ENCODE measurements around the gene ARF1.
A peak's percentile ranks its signal among the peaks of the same experiment; 100 is the strongest.

Gene ARF1

DNA sequence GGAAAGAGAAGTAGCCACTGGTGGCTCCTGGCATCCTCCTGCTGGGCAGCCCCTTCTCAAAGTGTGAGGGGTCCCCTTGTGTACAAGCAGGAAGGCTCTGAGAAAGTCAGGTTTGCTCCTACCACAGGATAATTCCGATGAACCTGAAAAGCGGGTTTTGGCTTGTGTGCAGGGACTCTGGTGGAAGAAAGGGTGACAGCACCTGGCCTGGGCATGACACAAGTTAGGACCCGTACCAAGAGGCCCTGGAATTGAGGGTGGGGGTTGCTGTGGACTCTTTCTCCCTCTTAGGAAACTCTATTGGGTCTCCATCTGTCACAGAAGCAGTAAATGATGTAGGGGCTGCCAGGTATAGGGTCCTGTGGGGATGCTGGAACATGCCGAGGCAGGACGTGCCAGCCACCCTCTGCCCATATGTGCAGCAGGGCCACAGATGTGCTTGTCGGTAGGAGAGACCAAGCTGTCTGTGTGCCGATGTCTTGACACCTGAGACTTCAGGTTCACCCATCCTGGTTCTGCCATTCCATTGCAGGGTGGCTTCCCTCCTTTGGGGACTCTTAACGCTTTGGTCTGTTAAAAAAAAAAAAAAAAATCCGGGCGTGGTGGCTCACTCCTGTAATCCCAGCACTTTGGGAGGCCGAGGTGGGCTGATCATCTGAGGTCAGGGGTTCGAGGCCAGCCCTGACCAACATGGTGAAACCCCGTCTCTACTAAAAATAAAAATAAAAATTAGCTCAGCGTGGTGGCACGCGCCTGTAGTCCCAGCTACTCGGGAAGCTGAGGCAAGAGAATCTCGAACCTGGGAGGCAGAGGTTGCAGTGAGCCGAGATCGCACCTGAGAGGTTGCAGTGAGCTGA, 10.8 kb downstream of the ARF1 start:
- no peak overlapping the region for H3K4me3 Mint-ChIP-seq
- H3K36me3 Mint-ChIP-seq (ENCODE audit: low read depth) = peaks cover 70% of the 10 kb centered on the region
- H3K27ac Mint-ChIP-seq = no peak overlapping the region
- H3K4me1 Mint-ChIP-seq (ENCODE audit: low read depth) = peaks cover 28% of the 10 kb centered on the region
- H3K9me3 Mint-ChIP-seq = peaks cover 17% of the 10 kb centered on the region
- DNase-seq (ENCODE audit: low spot score) = no peak
- H3K27me3 Mint-ChIP-seq (ENCODE audit: low read depth) = no peaks in the 10 kb centered on the region

DNA sequence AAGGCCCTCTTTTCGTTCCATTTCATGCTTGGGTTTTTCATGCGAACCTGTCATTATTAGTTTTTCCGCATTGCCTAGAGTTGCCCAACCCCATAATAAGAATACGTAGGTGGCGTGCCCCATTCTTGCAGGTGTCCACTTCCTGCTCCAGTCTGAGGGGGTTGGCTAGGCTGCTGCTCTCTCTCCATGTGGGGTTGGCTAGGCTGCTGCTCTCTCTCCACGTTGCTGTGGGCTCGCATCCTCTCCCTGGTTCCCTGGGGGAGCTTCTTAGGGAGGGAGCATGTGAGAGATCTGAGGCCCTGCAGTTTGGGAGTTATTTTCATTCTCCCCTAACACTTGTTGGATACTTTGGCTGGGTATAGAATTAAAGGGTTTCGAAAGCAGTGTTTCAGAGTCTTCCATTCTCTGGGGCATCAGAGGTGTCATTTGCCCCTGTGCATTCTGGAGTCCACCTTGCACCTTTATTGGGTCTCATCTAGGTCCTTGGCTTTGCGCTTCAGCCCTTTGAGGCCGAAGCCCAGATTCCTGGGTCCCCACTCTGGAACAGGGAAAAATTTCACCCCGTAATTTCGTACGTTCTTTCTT, 12.0 kb downstream of the ARF1 start:
- H3K4me1 Mint-ChIP-seq (ENCODE audit: low read depth) = peaks cover 18% of the 10 kb centered on the region
- DNase-seq (ENCODE audit: low spot score) = no peak
- no peak overlapping the region for H3K27ac Mint-ChIP-seq
- peaks cover 17% of the 10 kb centered on the region for H3K9me3 Mint-ChIP-seq
- H3K36me3 Mint-ChIP-seq (ENCODE audit: low read depth) = peaks cover 72% of the 10 kb centered on the region
- H3K4me3 Mint-ChIP-seq = no peak overlapping the region
- H3K27me3 Mint-ChIP-seq (ENCODE audit: low read depth) = no peaks in the 10 kb centered on the region

GRCh38 chr1:228095161-228095560, 12.7 kb downstream of the ARF1 start:
- peaks cover 16% of the 10 kb centered on the region for H3K4me1 Mint-ChIP-seq (ENCODE audit: low read depth)
- H3K27ac Mint-ChIP-seq = no peak overlapping the region
- H3K4me3 Mint-ChIP-seq = no peak overlapping the region
- peaks cover 17% of the 10 kb centered on the region for H3K9me3 Mint-ChIP-seq
- no peaks in the 10 kb centered on the region for H3K27me3 Mint-ChIP-seq (ENCODE audit: low read depth)
- no peak for DNase-seq (ENCODE audit: low spot score)
- peaks cover 78% of the 10 kb centered on the region for H3K36me3 Mint-ChIP-seq (ENCODE audit: low read depth)

GRCh38 chr1:228095938-228096337, 13.4 kb downstream of the ARF1 start:
- DNase-seq (ENCODE audit: low spot score) = no peak
- peaks cover 13% of the 10 kb centered on the region for H3K4me1 Mint-ChIP-seq (ENCODE audit: low read depth)
- H3K27me3 Mint-ChIP-seq (ENCODE audit: low read depth) = no peaks in the 10 kb centered on the region
- no peak overlapping the region for H3K4me3 Mint-ChIP-seq
- peaks cover 17% of the 10 kb centered on the region for H3K9me3 Mint-ChIP-seq
- peaks cover 72% of the 10 kb centered on the region for H3K36me3 Mint-ChIP-seq (ENCODE audit: low read depth)
- no peak overlapping the region for H3K27ac Mint-ChIP-seq

DNA sequence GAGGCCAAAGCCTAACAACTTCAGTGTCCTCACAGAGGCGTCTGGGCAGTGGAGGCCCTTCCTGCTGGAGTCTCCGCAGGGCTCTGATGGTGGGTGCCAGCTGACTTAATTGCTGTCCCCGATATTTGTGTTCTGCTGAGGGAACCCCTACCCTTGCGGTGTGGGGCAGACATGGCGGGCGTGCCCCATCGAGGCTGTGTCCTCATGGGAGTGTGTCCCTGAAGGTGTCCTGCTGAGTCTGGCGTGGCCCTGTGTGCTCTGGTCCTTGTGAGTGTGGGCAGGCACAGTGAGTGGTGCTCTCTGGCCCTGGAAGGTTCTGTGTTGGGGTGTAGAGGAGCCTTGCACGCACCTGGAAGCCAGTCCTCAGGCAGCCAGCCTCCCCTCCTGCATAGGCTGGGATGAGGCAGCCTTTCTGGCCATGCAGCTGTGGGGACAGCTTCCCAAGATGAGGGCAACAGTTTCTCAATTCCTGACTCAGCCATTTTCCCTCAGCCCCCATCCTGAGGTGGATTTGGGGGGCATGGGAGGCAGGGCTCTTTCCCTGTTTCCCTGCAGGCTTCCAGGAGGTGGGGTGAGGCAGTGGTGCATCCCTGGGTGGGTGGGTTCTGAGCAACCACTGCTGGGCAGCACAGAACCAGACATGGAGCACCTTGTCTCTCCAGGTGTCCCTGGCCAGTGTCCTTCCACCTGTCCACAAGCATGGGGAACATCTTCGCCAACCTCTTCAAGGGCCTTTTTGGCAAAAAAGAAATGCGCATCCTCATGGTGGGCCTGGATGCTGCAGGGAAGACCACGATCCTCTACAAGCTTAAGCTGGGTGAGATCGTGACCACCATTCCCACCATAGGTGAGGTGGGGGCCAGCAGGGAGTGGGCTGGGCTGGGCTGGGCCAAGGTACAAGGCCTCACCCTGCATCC, 14.2 kb downstream of the ARF1 start:
- Mint-ChIP-seq H3K36me3 (ENCODE audit: low read depth) (peaks cover 67% of the 10 kb centered on the region), H3K27me3 (ENCODE audit: low read depth) (no peaks in the 10 kb centered on the region), H3K4me1 (ENCODE audit: low read depth) (peaks cover 11% of the 10 kb centered on the region), H3K9me3 (peaks cover 17% of the 10 kb centered on the region), H3K4me3 (no peak overlapping the region), H3K27ac (no peak overlapping the region)
- no peak for DNase-seq (ENCODE audit: low spot score)

DNA sequence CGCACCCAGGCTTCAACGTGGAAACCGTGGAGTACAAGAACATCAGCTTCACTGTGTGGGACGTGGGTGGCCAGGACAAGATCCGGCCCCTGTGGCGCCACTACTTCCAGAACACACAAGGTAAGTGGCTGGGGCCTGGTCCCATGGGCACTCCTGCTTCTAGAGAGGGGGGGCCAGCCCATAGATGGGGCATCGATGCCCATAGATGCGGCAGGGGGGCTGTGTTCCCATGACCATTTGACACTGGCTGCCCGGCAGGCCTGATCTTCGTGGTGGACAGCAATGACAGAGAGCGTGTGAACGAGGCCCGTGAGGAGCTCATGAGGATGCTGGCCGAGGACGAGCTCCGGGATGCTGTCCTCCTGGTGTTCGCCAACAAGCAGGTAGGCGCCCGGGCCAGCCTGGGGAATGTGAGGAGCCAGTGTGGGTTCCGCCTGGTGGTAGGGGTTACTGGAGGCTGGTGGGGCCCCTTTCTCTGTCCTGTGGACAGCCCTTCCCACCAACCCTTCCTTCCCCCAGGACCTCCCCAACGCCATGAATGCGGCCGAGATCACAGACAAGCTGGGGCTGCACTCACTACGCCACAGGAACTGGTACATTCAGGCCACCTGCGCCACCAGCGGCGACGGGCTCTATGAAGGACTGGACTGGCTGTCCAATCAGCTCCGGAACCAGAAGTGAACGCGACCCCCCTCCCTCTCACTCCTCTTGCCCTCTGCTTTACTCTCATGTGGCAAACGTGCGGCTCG, 15.0 kb downstream of the ARF1 start:
- Mint-ChIP-seq H3K9me3 (peaks cover 17% of the 10 kb centered on the region), H3K27me3 (ENCODE audit: low read depth) (no peaks in the 10 kb centered on the region), H3K27ac (no peak overlapping the region), H3K4me1 (ENCODE audit: low read depth) (peaks cover 10% of the 10 kb centered on the region), H3K36me3 (ENCODE audit: low read depth) (peaks cover 59% of the 10 kb centered on the region), H3K4me3 (no peak overlapping the region)
- no peak for DNase-seq (ENCODE audit: low spot score)

DNA sequence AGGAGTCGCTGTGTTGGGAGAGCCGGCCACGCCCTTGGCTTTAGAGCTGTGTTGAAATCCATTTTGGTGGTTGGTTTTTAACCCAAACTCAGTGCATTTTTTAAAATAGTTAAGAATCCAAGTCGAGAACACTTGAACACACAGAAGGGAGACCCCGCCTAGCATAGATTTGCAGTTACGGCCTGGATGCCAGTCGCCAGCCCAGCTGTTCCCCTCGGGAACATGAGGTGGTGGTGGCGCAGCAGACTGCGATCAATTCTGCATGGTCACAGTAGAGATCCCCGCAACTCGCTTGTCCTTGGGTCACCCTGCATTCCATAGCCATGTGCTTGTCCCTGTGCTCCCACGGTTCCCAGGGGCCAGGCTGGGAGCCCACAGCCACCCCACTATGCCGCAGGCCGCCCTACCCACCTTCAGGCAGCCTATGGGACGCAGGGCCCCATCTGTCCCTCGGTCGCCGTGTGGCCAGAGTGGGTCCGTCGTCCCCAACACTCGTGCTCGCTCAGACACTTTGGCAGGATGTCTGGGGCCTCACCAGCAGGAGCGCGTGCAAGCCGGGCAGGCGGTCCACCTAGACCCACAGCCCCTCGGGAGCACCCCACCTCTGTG, 15.9 kb downstream of the ARF1 start:
- Mint-ChIP-seq H3K27ac (no peak overlapping the region), H3K27me3 (ENCODE audit: low read depth) (no peaks in the 10 kb centered on the region), H3K36me3 (ENCODE audit: low read depth) (peaks cover 53% of the 10 kb centered on the region), H3K9me3 (peaks cover 17% of the 10 kb centered on the region), H3K4me1 (ENCODE audit: low read depth) (peaks cover 12% of the 10 kb centered on the region), H3K4me3 (no peak overlapping the region)
- no peak for DNase-seq (ENCODE audit: low spot score)

GRCh38 chr1:228099331-228099732, 16.8 kb downstream of the ARF1 start:
- Mint-ChIP-seq H3K4me1 (ENCODE audit: low read depth) (peaks cover 19% of the 10 kb centered on the region), H3K4me3 (no peak overlapping the region), H3K36me3 (ENCODE audit: low read depth) (peaks cover 49% of the 10 kb centered on the region), H3K9me3 (peaks cover 13% of the 10 kb centered on the region), H3K27ac (no peak overlapping the region), H3K27me3 (ENCODE audit: low read depth) (no peaks in the 10 kb centered on the region)
- DNase-seq (ENCODE audit: low spot score) = no peak

- Mint-ChIP-seq H3K4me1 (ENCODE audit: low read depth) (peaks cover 17% of the 10 kb centered on the region), H3K27me3 (ENCODE audit: low read depth) (no peaks in the 10 kb centered on the region), H3K9me3 (no peaks in the 10 kb centered on the region), H3K36me3 (ENCODE audit: low read depth) (peaks cover 32% of the 10 kb centered on the region), H3K27ac (peak overlapping the region; percentile 23), H3K4me3 (peak overlapping the region; percentile 42)
- no peak for DNase-seq (ENCODE audit: low spot score)
Observed at GRCh38 chr1:228100822-228101613, 18.5 kb downstream of the ARF1 start.

GRCh38 chr1:228101614-228101993, 19.1 kb downstream of the ARF1 start:
- peaks cover 32% of the 10 kb centered on the region for H3K36me3 Mint-ChIP-seq (ENCODE audit: low read depth)
- H3K4me1 Mint-ChIP-seq (ENCODE audit: low read depth) = peaks cover 17% of the 10 kb centered on the region
- no peaks in the 10 kb centered on the region for H3K9me3 Mint-ChIP-seq
- no peaks in the 10 kb centered on the region for H3K27me3 Mint-ChIP-seq (ENCODE audit: low read depth)
- peak overlapping the region; percentile 42 for H3K4me3 Mint-ChIP-seq
- H3K27ac Mint-ChIP-seq = peak overlapping the region; percentile 23
- no peak for DNase-seq (ENCODE audit: low spot score)

DNA sequence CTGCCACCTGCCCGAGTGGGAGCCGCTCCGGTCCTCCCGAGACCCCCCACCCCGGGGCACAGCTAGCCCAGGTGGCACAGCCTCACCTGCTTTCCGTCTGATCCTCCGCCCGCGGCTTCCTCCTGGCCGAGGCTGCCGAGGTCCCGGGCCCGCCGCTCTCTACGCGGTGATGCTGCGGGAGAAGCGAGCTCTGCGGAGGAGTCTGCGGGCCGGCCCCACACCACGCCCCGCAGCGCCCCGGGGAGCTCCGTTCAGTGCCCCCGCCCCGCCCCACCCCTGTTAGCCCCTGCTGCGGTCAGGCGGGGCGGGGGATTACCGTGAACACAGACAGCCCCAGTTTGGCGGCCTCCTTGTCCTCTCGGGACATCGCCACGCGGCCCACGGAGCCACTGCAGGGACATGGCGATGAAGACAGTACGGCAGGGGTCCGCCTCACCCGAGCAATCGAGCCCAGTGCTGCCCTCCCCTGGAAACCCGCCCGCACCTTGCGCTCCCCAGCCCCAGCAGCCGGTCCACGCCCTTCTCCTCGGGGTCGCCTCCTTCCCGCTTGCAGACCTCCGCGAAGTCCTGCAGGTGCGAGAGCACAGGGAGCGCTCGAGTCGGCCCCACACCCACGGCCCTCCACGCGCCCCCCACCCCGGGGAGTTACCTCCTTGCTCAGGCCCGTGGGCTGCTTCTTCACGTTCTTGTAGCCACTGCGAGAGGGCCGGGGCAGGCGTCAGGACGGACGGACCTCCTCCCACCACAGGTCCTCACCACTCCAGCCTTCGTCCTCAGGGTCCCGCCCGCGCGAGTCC, 19.7 kb downstream of the ARF1 start:
- peak overlapping the region; percentile 80 for H3K27ac Mint-ChIP-seq

More for the DNA sequence above, 19.7 kb downstream of the ARF1 start:
- DNase-seq (ENCODE audit: low spot score) = peak; percentile 42
- Mint-ChIP-seq H3K36me3 (ENCODE audit: low read depth) (peaks cover 33% of the 10 kb centered on the region), H3K9me3 (no peaks in the 10 kb centered on the region), H3K4me1 (ENCODE audit: low read depth) (peaks cover 17% of the 10 kb centered on the region), H3K4me3 (peak overlapping the region; percentile 76), H3K27me3 (ENCODE audit: low read depth) (no peaks in the 10 kb centered on the region)

Data from T-helper 2 cell treated with Interferon-gamma antibody and Interleukin-4, amounts not matched to agents 5 μg/mL and 100 μg/mL, for 36 hours (primary cell).